Mucosa of descending colon (tissue), 3 donors: ENCODE data around the gene MGA. TPM values are rescaled to one million over a fixed set of nuclear protein-coding genes. Genes with fewer than 3 reads are reported as not detected.

ENCODE experiments used
- ATAC-seq: fragments of 200-7000 bp; cut with Tn5 transposase; one replicate; pipeline ENCODE4 v1.9.1; 2020; ENCODE audit warnings: mild to moderate bottlenecking, moderate library complexity
- DNase-seq, 3 donors: peaks; one replicate each; pipeline ENCODE4 v3.0.0-alpha.2; 2020
- H3K36me3 ChIP-seq: fragments of 200-600 bp; one replicate; pipeline ENCODE4 v1.8.0; 2021; ENCODE audit warnings: low read depth, mild to moderate bottlenecking
- H3K4me1 ChIP-seq: fragments of 200-600 bp; one replicate; pipeline ENCODE4 v1.8.0; 2021; ENCODE audit warnings: low read depth, mild to moderate bottlenecking
- H3K4me3 ChIP-seq: fragments of 200-600 bp; one replicate; pipeline ENCODE4 v1.8.0; 2021; ENCODE audit warnings: mild to moderate bottlenecking
- H3K9me3 ChIP-seq: fragments of 200-600 bp; one replicate; pipeline ENCODE4 v1.8.0; 2021; ENCODE audit warnings: mild to moderate bottlenecking
- intact Hi-C, 2 donors: fragments of 100-400 bp; cut with DNase I in 1 of 2; cut with micrococcal nuclease in 1 of 2; formaldehyde crosslinking; loops; one replicate each; pipeline versions ENCODE4 v1.11.0 to v1.11.1; 2022; cut with DNase I, micrococcal nuclease
- microRNA-seq: library from miRNA; unstranded; fragments of <30 nt; microRNA quantifications from one replicate; pipeline ENCODE4, GENCODE V29; 2019
- total RNA-seq, 3 donors: library from RNA; stranded (reverse); fragmentation: NEBNext Ultra II Directional in 2 of 3; extraction: Animal tissue kit (Norgen Biotek cat#: 25700) in 2 of 3; gene quantifications; one replicate each; pipeline versions ENCODE4 v1.2.1 to v1.2.4, GENCODE V29; 2021 to 2023
- TF ChIP-seq, protein P1 (sequence below): fragments of 200-600 bp; IDR thresholded peaks from one replicate; pipeline ENCODE4 v1.8.0; 2022; ENCODE audit warnings: antibody characterized with exemption, mild to moderate bottlenecking
- donor health status: DM: no; HTN: no; CAD: no; lungs with moderate emphysema.
- donor health status: DM: no; HTN: no; CAD: no.
- donor health status: DM: no; HTN: yes; CAD: no.

MGA gene
- total RNA-seq, 3 donors from 2014 or later, result 29.1 to 50.5 (median 29.2) TPM

DNA sequence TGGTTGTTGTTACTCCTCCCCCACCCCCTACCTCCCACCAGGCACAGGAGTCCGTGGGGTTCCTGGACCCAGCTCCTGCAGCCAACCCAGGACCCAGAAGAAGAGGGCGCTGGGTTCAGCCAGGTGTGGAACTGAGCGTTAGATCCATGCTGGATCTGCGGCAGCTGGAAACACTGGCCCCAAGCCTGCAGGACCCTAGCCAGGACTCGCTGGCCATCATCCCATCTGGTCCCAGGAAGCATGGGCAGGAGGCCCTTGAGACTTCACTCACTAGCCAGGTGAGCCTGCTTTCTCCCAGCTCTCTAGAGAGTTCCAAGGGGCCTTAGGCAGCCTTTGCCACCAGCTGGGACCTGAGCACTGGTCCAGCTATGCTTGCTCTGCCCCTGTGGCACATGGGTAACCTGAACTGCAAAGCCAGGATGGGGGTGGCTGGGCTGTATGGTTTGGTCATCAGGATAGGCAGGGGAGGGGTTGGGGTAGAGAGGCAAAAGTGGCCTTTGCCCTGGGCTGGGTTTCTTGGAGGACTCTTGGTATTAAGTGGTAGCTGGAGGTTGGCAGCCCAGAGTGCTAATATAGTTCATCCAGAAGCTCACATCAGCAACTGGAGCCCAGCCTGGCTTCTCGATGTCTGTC lies 160.7 kb downstream of the MGA start:
- DNase-seq (peak in 1 of 3 donors; percentile 27), ATAC-seq (peak; percentile 37)
- Histone ChIP-seq H3K9me3 (no peaks in the 10 kb centered on the region), H3K4me3 (no peak overlapping the region), H3K36me3 (peaks cover 3% of the 10 kb centered on the region), H3K4me1 (no peaks in the 10 kb centered on the region)
- intact Hi-C loops, result no loop called here
- TF ChIP-seq, protein P1, sequence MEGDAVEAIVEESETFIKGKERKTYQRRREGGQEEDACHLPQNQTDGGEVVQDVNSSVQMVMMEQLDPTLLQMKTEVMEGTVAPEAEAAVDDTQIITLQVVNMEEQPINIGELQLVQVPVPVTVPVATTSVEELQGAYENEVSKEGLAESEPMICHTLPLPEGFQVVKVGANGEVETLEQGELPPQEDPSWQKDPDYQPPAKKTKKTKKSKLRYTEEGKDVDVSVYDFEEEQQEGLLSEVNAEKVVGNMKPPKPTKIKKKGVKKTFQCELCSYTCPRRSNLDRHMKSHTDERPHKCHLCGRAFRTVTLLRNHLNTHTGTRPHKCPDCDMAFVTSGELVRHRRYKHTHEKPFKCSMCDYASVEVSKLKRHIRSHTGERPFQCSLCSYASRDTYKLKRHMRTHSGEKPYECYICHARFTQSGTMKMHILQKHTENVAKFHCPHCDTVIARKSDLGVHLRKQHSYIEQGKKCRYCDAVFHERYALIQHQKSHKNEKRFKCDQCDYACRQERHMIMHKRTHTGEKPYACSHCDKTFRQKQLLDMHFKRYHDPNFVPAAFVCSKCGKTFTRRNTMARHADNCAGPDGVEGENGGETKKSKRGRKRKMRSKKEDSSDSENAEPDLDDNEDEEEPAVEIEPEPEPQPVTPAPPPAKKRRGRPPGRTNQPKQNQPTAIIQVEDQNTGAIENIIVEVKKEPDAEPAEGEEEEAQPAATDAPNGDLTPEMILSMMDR, result no peak

DNA sequence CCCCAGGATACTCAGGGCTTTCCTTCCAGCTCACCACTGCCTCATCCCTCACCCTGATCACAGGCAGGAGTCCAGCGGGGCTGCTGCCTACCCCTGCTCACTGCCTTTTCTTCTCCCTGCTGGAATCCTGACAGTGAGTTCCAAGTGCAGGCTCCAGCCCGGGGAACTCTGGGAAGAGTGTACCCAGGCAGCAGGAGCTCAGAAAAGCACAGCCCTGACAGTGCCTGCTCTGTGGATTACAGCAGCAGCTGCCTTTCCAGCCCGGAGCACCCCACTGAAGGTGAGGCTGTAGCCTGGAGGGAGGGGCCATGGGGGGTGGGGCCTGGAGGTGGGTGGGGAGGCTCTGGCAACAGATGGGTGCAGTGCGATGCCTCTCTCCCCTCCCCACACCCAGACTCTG lies 161.6 kb downstream of the MGA start:
- Histone ChIP-seq H3K36me3 (peaks cover 3% of the 10 kb centered on the region), H3K4me3 (no peak overlapping the region), H3K9me3 (no peaks in the 10 kb centered on the region), H3K4me1 (no peaks in the 10 kb centered on the region)
- intact Hi-C loops, result no loop called here
- TF ChIP-seq, protein P1, result no peak
- DNase-seq, result no peak
- ATAC-seq, result no peak

DNA sequence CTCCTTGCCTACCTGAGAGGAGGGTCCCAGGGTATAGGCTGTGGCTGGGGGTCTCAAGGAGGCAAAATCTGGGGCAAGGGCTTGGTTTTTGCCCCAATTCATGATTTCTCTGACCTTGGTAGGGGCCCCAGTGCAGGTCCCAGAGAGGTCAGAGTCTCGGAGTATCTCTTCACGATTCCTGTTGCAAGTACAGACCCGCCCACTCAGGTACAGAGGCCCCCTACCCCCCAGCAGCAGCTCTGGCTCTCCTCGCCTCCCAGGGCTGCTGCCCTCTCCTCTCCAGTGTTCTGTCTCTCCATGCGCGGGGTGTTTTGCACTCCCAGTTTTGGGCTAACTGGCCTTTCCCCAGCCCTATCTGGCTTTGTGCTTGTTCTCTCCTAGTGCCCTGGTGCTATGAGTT lies 162.3 kb downstream of the MGA start:
- Histone ChIP-seq H3K9me3 (no peaks in the 10 kb centered on the region), H3K4me1 (peaks cover 2% of the 10 kb centered on the region), H3K36me3 (peaks cover 3% of the 10 kb centered on the region), H3K4me3 (no peak overlapping the region)
- DNase-seq (no peak), ATAC-seq (no peak)
- TF ChIP-seq, protein P1, result no peak
- intact Hi-C loops, result no loop called here

Small RNAs within 50 kb of the gene (microRNA-seq; reads per million reads assigned to microRNA genes)
- gene MIR626, result not detected

Other genes with a start within 250 kb of the MGA start
- 10 to 100 TPM; 26.4 to 50.2 (median 33.1) TPM for gene RTF1, start 243.3 kb upstream of the MGA start, total RNA-seq
- gene ITPKA, start 166.5 kb upstream of the MGA start, total RNA-seq, result 10 to 100 TPM; 18.3 to 57.5 (median 29.5) TPM
- 10 to 100 TPM in 2 of 3 donors, 1 to 10 TPM in 1; 5.5 to 23.3 (median 13.3) TPM for gene LTK, start 146.6 kb upstream of the MGA start, total RNA-seq
- 10 to 100 TPM; 25.1 to 32.7 (median 27.2) TPM for gene RPAP1, start 116.1 kb upstream of the MGA start, total RNA-seq
- 1 to 10 TPM; 1.9 to 8.5 (median 2.3) TPM for gene TYRO3, start 101.2 kb upstream of the MGA start, total RNA-seq
- gene MAPKBP1, start 114.1 kb downstream of the MGA start, total RNA-seq, result 10 to 100 TPM; 15.2 to 35.5 (median 16.0) TPM
- gene JMJD7, start 167.7 kb downstream of the MGA start, total RNA-seq, result 10 to 100 TPM in 2 of 3 donors, 1 to 10 TPM in 1; 9.8 to 15.2 (median 10.8) TPM
- 1 to 10 TPM; 5.2 to 9.7 (median 6.4) TPM for gene PLA2G4B, start 178.4 kb downstream of the MGA start, total RNA-seq
- 1 to 10 TPM in 1 of 3 donors, under 1 TPM in 2; 0.36 to 2.2 (median 0.87) TPM for gene SPTBN5, start 233.6 kb downstream of the MGA start, total RNA-seq